Stomach (tissue), 9 donors: ENCODE results near the gene IZUMO1. TPM values are rescaled to one million over a fixed set of nuclear protein-coding genes. Genes with fewer than 3 reads are reported as not detected.
A peak's percentile ranks its signal among the peaks of the same experiment; 100 is the strongest.

Source experiments
- DNase-seq, 2 donors: peaks; one replicate each; pipeline versions ENCODE4 v3.0.0 to v3.0.0-alpha.2; 2013 to 2019
- H3K27ac ChIP-seq, 5 donors: fragments of 200-600 bp in 4 of 5; sonication (generic) in 4 of 5; one replicate each; pipeline ENCODE4 v1.5.1; 2013 to 2019; ENCODE audit warnings: mild to moderate bottlenecking in 1 of 5, moderate library complexity in 1 of 5
- H3K27me3 ChIP-seq, 3 donors: fragments of 200-600 bp; sonication (generic); one replicate each; pipeline ENCODE4 v1.5.1; 2017 to 2019; ENCODE audit warnings: mixed run types in 1 of 3
- H3K36me3 ChIP-seq, 4 donors: fragments of 200-600 bp; sonication (generic); 1 replicate in 3 of 4; 2 replicates in 1 of 4; pipeline ENCODE4 v1.5.1; 2016 to 2019
- H3K4me1 ChIP-seq, 4 donors: fragments of 200-600 bp; sonication (generic); one replicate each; pipeline ENCODE4 v1.5.1; 2016 to 2019
- H3K4me3 ChIP-seq, 4 donors: fragments of 200-600 bp; sonication (generic) in 3 of 4; one replicate each; pipeline ENCODE4 v1.5.1; 2016 to 2019; ENCODE audit warnings: mild to moderate bottlenecking in 1 of 4
- H3K9me3 ChIP-seq, 4 donors: fragments of 200-600 bp; sonication (generic); one replicate each; pipeline ENCODE4 v1.5.1; 2016 to 2019
- EP300 ChIP-seq: sonication (generic); formaldehyde crosslinking; IDR thresholded peaks from one replicate; pipeline ENCODE4 v1.6.1; 2017; ENCODE audit warnings: antibody characterized with exemption
- POLR2A ChIP-seq, 4 donors: fragments of 450-650 bp; IDR thresholded peaks; one replicate each; pipeline ENCODE4 v1.6.1; 2016; ENCODE audit warnings: antibody characterized with exemption in 4 of 4, control low read depth in 2 of 4, mild to moderate bottlenecking in 1 of 4, moderate library complexity in 1 of 4
- POLR2AphosphoS5 ChIP-seq, 3 donors: sonication (generic); formaldehyde crosslinking; IDR thresholded peaks; one replicate each; pipeline ENCODE4 v1.6.1; 2016; ENCODE audit warnings: antibody characterized with exemption in 3 of 3
- WGBS, 5 donors: extraction: QIAGEN DNeasy Blood & Tissue Kit in 3 of 5; methylation state at CpG; one replicate each; pipeline versions ENCODE4 v1.1.5 to v1.1.7; 2013 to 2018; 5-methylcytosine and 5-hydroxymethylcytosine counted together
- intact Hi-C: fragments of 100-400 bp; cut with DNase I; formaldehyde crosslinking; loops from one replicate; pipeline ENCODE4 v1.15.1; 2023; ENCODE audit warnings: low total_unique reads
- polyA plus RNA-seq, 3 donors: library from polyadenylated mRNA; stranded (reverse); fragments of 200-250 nt; gene quantifications; one replicate each; pipeline ENCODE4 v1.2.3, GENCODE V29; 2013
- total RNA-seq, 5 donors: library from RNA; depleted of rRNA; stranded (reverse); fragments of >200 nt; gene quantifications; one replicate each; pipeline versions ENCODE4 v1.1.0 to v1.2.3, GENCODE V29; 2014 to 2016
- TF ChIP-seq, protein P1 (sequence below), 7 experiments: fragments of 450-650 bp in 4 of 7; fragments of 200-600 bp in 3 of 7; sonication (generic) in 3 of 7; IDR thresholded peaks; one replicate each; pipeline ENCODE4 v1.5.1; 2016 to 2019; ENCODE audit warnings: antibody characterized with exemption in 7 of 7, control low read depth in 2 of 7, mild to moderate bottlenecking in 1 of 7
- donor health status: healthy with polysubstance abuse.
- donor health status: Bipolar disorder and iron deficiency.
- donor health status: healthy.

The IZUMO1 gene
- total and polyA plus RNA-seq, 8 donors: 0.62 to 14.3 (median 4.0) TPM; not detected in 3

DNA sequence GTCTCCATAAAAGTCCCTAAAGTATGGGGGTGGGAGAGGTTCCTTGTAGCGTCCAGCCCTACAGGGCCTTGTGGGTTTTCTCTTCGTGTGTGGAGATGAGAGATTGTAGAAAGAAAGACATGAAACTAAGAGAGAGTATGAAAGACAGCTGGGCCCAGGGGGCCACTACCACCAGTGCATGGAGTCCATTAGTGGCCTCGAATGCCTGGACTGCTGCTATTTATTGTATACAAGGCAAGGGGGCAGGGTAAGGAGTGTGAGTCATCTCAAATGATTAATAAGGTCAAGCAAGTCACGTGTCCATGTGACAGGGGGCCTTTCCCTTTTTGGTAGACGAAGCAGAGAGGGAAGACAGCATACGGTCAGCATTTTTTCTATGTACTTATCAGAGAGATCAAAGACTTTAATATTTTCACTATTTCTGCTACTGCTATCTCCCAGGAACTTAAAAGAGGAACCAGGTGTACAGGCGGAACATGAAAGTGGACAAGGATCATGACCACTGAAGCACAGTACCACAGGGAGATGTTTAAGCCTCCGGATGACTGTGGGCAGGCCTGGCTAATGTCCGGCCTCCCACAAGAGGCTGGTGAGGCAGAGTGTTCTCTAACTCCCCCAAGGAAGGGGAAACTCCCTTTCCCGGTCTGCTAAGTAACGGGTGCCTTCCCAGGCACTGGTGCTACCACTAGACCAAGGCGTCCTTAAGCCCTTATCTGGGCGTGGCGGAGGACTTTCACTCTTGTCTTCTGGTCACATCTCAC lies 34.1 kb upstream of the IZUMO1 start:
- intact Hi-C loops: no loop called here
- peaks cover 12 to 43% (median 31%) of the 10 kb centered on the region in 4 donors for H3K4me1 ChIP-seq
- H3K27ac ChIP-seq: peak overlapping the region; percentile 79 to 86 (median 81)
- H3K9me3 ChIP-seq: no peaks in the 10 kb centered on the region
- H3K4me3 ChIP-seq: no peak overlapping the region
- TF ChIP-seq POLR2AphosphoS5 (IDR thresholded peaks at IDR 0.05): peak in 2 of 3 donors; percentile 43 to 46
- TF ChIP-seq POLR2A (IDR thresholded peaks at IDR 0.05): no peak
- WGBS, 5 donors: 26 to 38% (median 36%) methylated on average over 13 to 14 of the region's 14 CpGs
- H3K36me3 ChIP-seq: no peaks in the 10 kb centered on the region
- H3K27me3 ChIP-seq: no peaks in the 10 kb centered on the region
- peak; percentile 54 to 65 for DNase-seq

DNA sequence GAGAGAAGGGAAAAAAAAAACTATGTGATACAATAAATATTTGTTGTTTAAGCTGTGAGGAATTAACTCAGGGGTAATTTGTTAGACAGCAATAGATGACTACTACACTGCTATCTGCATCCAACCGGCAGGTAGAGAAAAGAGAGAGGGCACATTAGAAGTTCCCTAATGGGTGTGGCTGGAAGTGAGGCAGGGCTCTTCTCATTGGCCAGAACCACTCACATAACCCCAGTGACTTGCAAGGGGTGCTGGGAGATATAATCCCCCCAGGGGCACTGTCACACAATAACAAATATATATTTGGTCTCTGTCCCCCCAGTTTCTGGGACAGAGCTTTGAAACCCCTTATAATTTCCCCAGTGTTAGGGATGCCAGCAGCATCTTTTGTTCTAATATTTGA lies 32.9 kb upstream of the IZUMO1 start:
- peak overlapping the region in 3 of 5 donors; percentile 27 to 86 (median 42) for H3K27ac ChIP-seq
- no peaks in the 10 kb centered on the region for H3K27me3 ChIP-seq
- 19 to 59% (median 40%) methylated on average over 1 of the region's 1 CpG for WGBS, 5 donors
- H3K9me3 ChIP-seq: no peaks in the 10 kb centered on the region
- TF ChIP-seq EP300 (no peak), POLR2AphosphoS5 (IDR thresholded peaks at IDR 0.05) (no peak), POLR2A (IDR thresholded peaks at IDR 0.05) (no peak)
- TF ChIP-seq, protein P1, sequence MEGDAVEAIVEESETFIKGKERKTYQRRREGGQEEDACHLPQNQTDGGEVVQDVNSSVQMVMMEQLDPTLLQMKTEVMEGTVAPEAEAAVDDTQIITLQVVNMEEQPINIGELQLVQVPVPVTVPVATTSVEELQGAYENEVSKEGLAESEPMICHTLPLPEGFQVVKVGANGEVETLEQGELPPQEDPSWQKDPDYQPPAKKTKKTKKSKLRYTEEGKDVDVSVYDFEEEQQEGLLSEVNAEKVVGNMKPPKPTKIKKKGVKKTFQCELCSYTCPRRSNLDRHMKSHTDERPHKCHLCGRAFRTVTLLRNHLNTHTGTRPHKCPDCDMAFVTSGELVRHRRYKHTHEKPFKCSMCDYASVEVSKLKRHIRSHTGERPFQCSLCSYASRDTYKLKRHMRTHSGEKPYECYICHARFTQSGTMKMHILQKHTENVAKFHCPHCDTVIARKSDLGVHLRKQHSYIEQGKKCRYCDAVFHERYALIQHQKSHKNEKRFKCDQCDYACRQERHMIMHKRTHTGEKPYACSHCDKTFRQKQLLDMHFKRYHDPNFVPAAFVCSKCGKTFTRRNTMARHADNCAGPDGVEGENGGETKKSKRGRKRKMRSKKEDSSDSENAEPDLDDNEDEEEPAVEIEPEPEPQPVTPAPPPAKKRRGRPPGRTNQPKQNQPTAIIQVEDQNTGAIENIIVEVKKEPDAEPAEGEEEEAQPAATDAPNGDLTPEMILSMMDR (IDR thresholded peaks at IDR 0.05): no peak
- DNase-seq: no peak
- intact Hi-C loops: no loop called here
- no peaks in the 10 kb centered on the region for H3K36me3 ChIP-seq
- H3K4me3 ChIP-seq: no peak overlapping the region
- H3K4me1 ChIP-seq: peaks cover 19 to 49% (median 31%) of the 10 kb centered on the region in 4 donors

DNA sequence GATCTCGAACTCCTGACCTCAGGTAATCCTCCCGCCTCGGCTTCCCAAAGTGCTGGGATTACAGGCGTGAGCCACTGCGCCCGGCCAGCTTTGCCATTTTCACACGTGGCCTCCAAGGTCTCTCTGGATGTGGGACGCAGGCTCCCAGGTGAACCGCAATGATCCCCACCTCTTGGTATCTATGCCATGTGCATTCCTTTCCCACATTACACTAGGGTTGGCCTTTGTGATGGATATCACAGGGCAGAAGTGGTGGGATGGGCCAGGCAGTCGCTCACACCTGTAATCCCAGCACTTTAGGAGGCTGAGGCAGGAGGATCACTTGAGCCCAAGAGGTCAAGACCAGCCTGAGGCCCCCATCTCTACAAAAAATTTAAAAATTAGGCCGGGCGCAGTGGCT lies 31.0 kb upstream of the IZUMO1 start:
- 85 to 94% (median 91%) methylated on average over 11 to 12 of the region's 12 CpGs for WGBS, 5 donors

DNA sequence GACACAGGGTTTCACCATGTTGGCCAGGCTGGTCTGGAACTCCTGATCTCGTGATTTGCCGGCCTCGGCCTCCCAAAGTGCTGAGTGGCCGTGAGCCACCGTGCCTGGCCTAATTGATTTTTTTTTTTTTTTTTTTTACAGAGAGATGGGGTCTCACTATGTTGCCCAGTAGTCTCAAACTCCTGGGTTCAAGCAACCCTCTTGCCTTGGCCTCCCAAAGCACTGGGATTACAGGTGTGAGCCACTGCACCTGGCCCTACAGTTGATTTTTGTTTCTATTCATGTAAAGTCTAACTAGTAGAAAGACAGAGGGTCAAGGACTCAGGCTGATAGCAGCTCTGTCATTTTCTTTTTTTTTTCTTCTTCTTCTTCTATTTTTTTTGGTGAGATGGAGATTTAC lies 30.4 kb upstream of the IZUMO1 start:
- intact Hi-C loops: no loop called here
- Histone ChIP-seq H3K9me3 (no peaks in the 10 kb centered on the region), H3K36me3 (no peaks in the 10 kb centered on the region), H3K27ac (peak overlapping the region; percentile 81 to 88 (median 85)), H3K4me1 (peaks cover 19 to 46% (median 35%) of the 10 kb centered on the region in 4 donors), H3K4me3 (no peak overlapping the region), H3K27me3 (no peaks in the 10 kb centered on the region)
- DNase-seq: no peak
- no peak for TF ChIP-seq POLR2AphosphoS5 (IDR thresholded peaks at IDR 0.05)
- TF ChIP-seq, protein P1 (IDR thresholded peaks at IDR 0.05): no peak
- TF ChIP-seq EP300: no peak
- no peak for TF ChIP-seq POLR2A (IDR thresholded peaks at IDR 0.05)
- WGBS, 5 donors: 41 to 77% (median 50%) methylated on average over 5 of the region's 5 CpGs

More for the DNA sequence above, 31.0 kb upstream of the IZUMO1 start:
- Histone ChIP-seq H3K36me3 (no peaks in the 10 kb centered on the region), H3K4me3 (no peak overlapping the region), H3K4me1 (peaks cover 19 to 51% (median 33%) of the 10 kb centered on the region in 4 donors), H3K27me3 (no peaks in the 10 kb centered on the region), H3K27ac (peak overlapping the region; percentile 13 to 88 (median 81)), H3K9me3 (no peaks in the 10 kb centered on the region)
- no peak for TF ChIP-seq POLR2A (IDR thresholded peaks at IDR 0.05)
- TF ChIP-seq, protein P1 (IDR thresholded peaks at IDR 0.05): no peak
- TF ChIP-seq EP300: no peak
- TF ChIP-seq POLR2AphosphoS5 (IDR thresholded peaks at IDR 0.05): no peak
- no peak for DNase-seq
- intact Hi-C loops: no loop called here
